GM12878 (cell line): ENCODE results near the gene LARP6. TPM values are rescaled to one million over a fixed set of nuclear protein-coding genes. Genes with fewer than 3 reads are reported as not detected.

ENCODE experiments used
- ATAC-seq: fragments of 200-7000 bp; cut with Tn5 transposase; 3 replicates; pipeline ENCODE4 v1.9.1; 2020; ENCODE audit warnings: mild to moderate bottlenecking, moderate library complexity
- BruUV-seq: library from RNA; stranded (reverse); fragments of 400-500 nt; replicated peaks from 2 replicates; lab custom pipeline; 2021; lab: Mats Ljungman, UMichigan
- CTCF ChIA-PET: fragments of 300-600 bp; sonication (Branson Sonifier 250); formaldehyde crosslinking; extraction: SDS; loops from one replicate; lab custom pipeline; 2021; ENCODE audit warnings: inconsistent platforms; lab: Yijun Ruan, JAX
- POLR2A ChIA-PET: fragments of 350-600 bp; formaldehyde crosslinking; extraction: SDS; loops from one replicate; lab custom pipeline; 2021; ENCODE audit warnings: inconsistent platforms; lab: Charles Lee
- RAD21 ChIA-PET: fragments of 300-600 bp; sonication (Branson Sonifier 250); formaldehyde crosslinking; loops from one replicate; lab custom pipeline; 2023; ENCODE audit warnings: antibody characterized with exemption; ENCODE audit not compliant: unreplicated experiment; lab: Charles Lee
- SMC1A ChIA-PET: fragments of 300-600 bp; sonication (Branson Sonifier 250); formaldehyde crosslinking; loops from one replicate; lab custom pipeline; 2023; ENCODE audit not compliant: unreplicated experiment, uncharacterized antibody; lab: Charles Lee
- DNase-seq: peaks from one replicate; pipeline ENCODE4 v3.0.0-alpha.2; 2011; ENCODE audit warnings: low read depth, low spot score
- FAIRE-seq: peaks from 3 replicates; lab custom pipeline; 2011; peaks lifted over from hg19 to GRCh38; lab: Jason Lieb, UNC
- H2AFZ ChIP-seq: 2 replicates; pipeline ENCODE4 v1.6.0; 2011; ENCODE audit warnings: low read depth, low read length, control low read depth; ENCODE audit not compliant: control insufficient read depth
- H3K27ac ChIP-seq: 2 replicates; pipeline ENCODE4 v1.5.1; 2011; ENCODE audit warnings: control low read depth; ENCODE audit not compliant: control insufficient read depth, insufficient read depth
- H3K27me3 ChIP-seq, 2 experiments: replicated peaks in 1 of 2; 2 replicates each; pipeline versions ENCODE4 v1.6.0 to v1.6.1; 2011; ENCODE audit warnings: low read length in 1 of 2; ENCODE audit not compliant: control insufficient read depth in 2 of 2, insufficient read depth in 2 of 2
- H3K36me3 ChIP-seq, 2 experiments: 2 replicates each; pipeline ENCODE4 v1.5.1; 2011; ENCODE audit warnings: low read length in 1 of 2; ENCODE audit not compliant: control insufficient read depth in 2 of 2, insufficient read depth in 2 of 2
- H3K4me1 ChIP-seq: 2 replicates; pipeline ENCODE4 v1.6.1; 2011; ENCODE audit warnings: mild to moderate bottlenecking, low read length, moderate library complexity, mixed read lengths; ENCODE audit not compliant: control insufficient read depth, insufficient read depth
- H3K4me2 ChIP-seq: 2 replicates; pipeline ENCODE4 v1.6.0; 2011; ENCODE audit warnings: control low read depth; ENCODE audit not compliant: control insufficient read depth, insufficient read depth
- H3K4me3 ChIP-seq: fragments of 200-600 bp; sonication (generic); 2 replicates; pipeline ENCODE4 v1.5.1; 2016
- H3K79me2 ChIP-seq: 2 replicates; pipeline ENCODE4 v1.6.0; 2011; ENCODE audit warnings: low read length; ENCODE audit not compliant: control insufficient read depth, insufficient read depth
- H3K9ac ChIP-seq: 2 replicates; pipeline ENCODE4 v1.8.0; 2011; ENCODE audit warnings: low read length, control low read depth, mixed read lengths; ENCODE audit not compliant: control insufficient read depth, insufficient read depth
- H3K9me3 ChIP-seq: replicated peaks from 3 replicates; pipeline ENCODE4 v1.5.1; 2011; ENCODE audit warnings: mild to moderate bottlenecking, low read length; ENCODE audit not compliant: control insufficient read depth, insufficient read depth
- H4K20me1 ChIP-seq: 2 replicates; pipeline ENCODE4 v1.6.0; 2011; ENCODE audit not compliant: control insufficient read depth, insufficient read depth
- ASH2L ChIP-seq: fragments of 300-600, 200-600 bp; sonication (generic); IDR thresholded peaks from 2 replicates; pipeline ENCODE4 v1.6.1; 2017; ENCODE audit warnings: low read depth, mild to moderate bottlenecking, borderline replicate concordance
- BCL11A ChIP-seq: IDR thresholded peaks from 2 replicates; pipeline ENCODE4 v1.6.1; 2011; ENCODE audit warnings: low read depth, low read length
- BRCA1 ChIP-seq: IDR thresholded peaks from 2 replicates; pipeline ENCODE4 v1.6.1; 2011; ENCODE audit warnings: low read depth, low read length, improper control_type of control experiment
- CUX1 ChIP-seq: IDR thresholded peaks from 2 replicates; pipeline ENCODE4 v1.6.1; 2012; ENCODE audit warnings: improper control_type of control experiment, low read depth, low read length; ENCODE audit not compliant: insufficient replicate concordance
- E2F8 ChIP-seq: fragments of 450-650 bp; IDR thresholded peaks from 2 replicates; pipeline ENCODE4 v1.6.1; 2018; ENCODE audit warnings: mild to moderate bottlenecking, low read depth, moderate library complexity; ENCODE audit not compliant: partially characterized antibody
- EP300 ChIP-seq, 2 experiments: fragments of 150-350 bp in 1 of 2; IDR thresholded peaks; 2 replicates each; pipeline ENCODE4 v1.6.1; 2011 to 2012; ENCODE audit warnings: low read depth in 2 of 2, low read length in 2 of 2, borderline replicate concordance in 1 of 2, improper control_type of control experiment in 1 of 2, inconsistent platforms in 1 of 2; ENCODE audit not compliant: control insufficient read depth in 1 of 2
- MEF2A ChIP-seq: IDR thresholded peaks from 2 replicates; pipeline ENCODE4 v1.6.1; 2011; ENCODE audit warnings: low read depth, mild to moderate bottlenecking, low read length, moderate library complexity; ENCODE audit not compliant: insufficient read depth
- MXI1 ChIP-seq: fragments of 150-350 bp; IDR thresholded peaks from 2 replicates; pipeline ENCODE4 v1.6.1; 2011; ENCODE audit warnings: low read depth, mild to moderate bottlenecking, inconsistent platforms, low read length, improper control_type of control experiment
- YY1 ChIP-seq: IDR thresholded peaks from 2 replicates; pipeline ENCODE4 v1.6.1; 2011; ENCODE audit warnings: low read depth, mild to moderate bottlenecking, low read length
- ZBED1 ChIP-seq: IDR thresholded peaks from 2 replicates; pipeline ENCODE4 v1.6.1; 2016; ENCODE audit warnings: borderline replicate concordance
- WGBS: methylation state at CpG from one replicate; pipeline ENCODE4 v1.1.6; 2016; ENCODE audit warnings: low lambda C conversion rate; ENCODE audit not compliant: insufficient replicate concordance, insufficient coverage; ENCODE audit errors: missing lambda C conversion rate; 5-methylcytosine and 5-hydroxymethylcytosine counted together
- in situ Hi-C: fragments of 300-500 bp; cut with MboI; formaldehyde crosslinking; loops from 9 replicates; pipeline ENCODE4 v1.14.3; 2018; ENCODE audit warnings: mixed read lengths
- intact Hi-C: fragments of 100-400 bp; cut with micrococcal nuclease; formaldehyde crosslinking; loops from one replicate; pipeline ENCODE4 v1.14.2; 2022; ENCODE audit not compliant: unreplicated experiment
- polyA plus RNA-seq, 11 experiments: library from polyadenylated mRNA; depleted of rRNA in 4 of 11; unstranded in 6 of 11; stranded (reverse) in 5 of 11; fragments of >200 nt; fragmentation: Nextera tagmentation in 4 of 11; fragmentation: Illumina TruSeq in 1 of 11; extraction: Ambion mirVana in 4 of 11; extraction: Trizol in 1 of 11; gene quantifications; 1 replicate in 1 of 11; 2 replicates in 10 of 11; pipeline versions ENCODE4 v1.2.1 to v1.2.3, GENCODE V29; 2011 to 2016; ENCODE audit warnings: inconsistent platforms in 2 of 11, missing spikeins in 2 of 11, low read depth in 1 of 11
- total RNA-seq, 4 experiments: library from RNA; depleted of rRNA in 3 of 4; stranded (reverse); fragments of >200 nt in 3 of 4; fragmentation: Illumina TruSeq in 1 of 4; extraction: Trizol in 1 of 4; gene quantifications; 2 replicates each; pipeline versions ENCODE4 v1.2.1 to v1.2.3, GENCODE V29; 2013 to 2021

Gene LARP6
- total and polyA plus RNA-seq, 10 of the 15 experiments (the other 5 are each of a cell fraction or from before 2014, with no cell fraction given), result 0.74 to 14.6 (median 3.9) TPM

GRCh38 chr15:70892002-70892911, 38.3 kb upstream of the LARP6 start, which contains the start of the genes LRRC49 and THAP10:
LRRC49 (plus strand) TSS chr15:70892826; CDS start chr15:70892895, 69 bp downstream.
THAP10 (minus strand) TSS chr15:70892433; CDS start chr15:70892272, 161 bp downstream.
- peak within 1 kb of the TSS; percentile 97 for H2AFZ ChIP-seq
- 18% methylated on average over 59 of the region's 61 CpGs for WGBS
- H4K20me1 ChIP-seq, result no peaks in the 10 kb centered on the region
- peak within 1 kb of the TSS; percentile 89 for H3K4me2 ChIP-seq
- ChIA-PET CTCF (no interaction called here), POLR2A (no interaction called here), RAD21 (no interaction called here), SMC1A (no interaction called here)
- no peaks in the 10 kb centered on the region for H3K27me3 ChIP-seq
- ATAC-seq, result peak; percentile 93
- H3K27ac ChIP-seq, result peak within 1 kb of the TSS; percentile 51
- peak; percentile 64 for DNase-seq
- FAIRE-seq, result peak; percentile 93
- BruUV-seq, result no TSS peak
- intact Hi-C loops (loop anchor here (5.0 kb wide), 1 partner anchor 550 kb away; no protein-coding TSS in a partner anchor), in situ Hi-C loops (no loop called here)
- peak within 1 kb of the TSS; percentile 72 for H3K4me3 ChIP-seq
- H3K9me3 ChIP-seq, result no peaks in the 10 kb centered on the region
- H3K9ac ChIP-seq, result peak within 1 kb of the TSS; percentile 46
- H3K79me2 ChIP-seq, result no peaks in the 10 kb centered on the region; the same call in 1 of the 2 replicates
- no peaks in the 10 kb centered on the region for H3K4me1 ChIP-seq
- no peaks in the 10 kb centered on the region for H3K36me3 ChIP-seq
- no peak for TF ChIP-seq BRCA1
- no peak for TF ChIP-seq MEF2A
- TF ChIP-seq EP300 (IDR thresholded peaks at IDR 0.05; ENCODE audit: borderline replicate concordance in 1 of 2, control insufficient read depth in 1 of 2, low read depth in 2 of 2, low read length in 2 of 2), result no peak
- peak; percentile 63 for TF ChIP-seq MXI1
- TF ChIP-seq BCL11A, result no peak
- TF ChIP-seq ZBED1, result no peak
- TF ChIP-seq YY1, result peak; percentile 66; the same call in 1 of the 2 replicates
- no peak for TF ChIP-seq E2F8
- TF ChIP-seq CUX1, result no peak
- no peak; the same call in 1 of the 2 replicates for TF ChIP-seq ASH2L
